ENCODE results near the gene SNED1. TPM values are rescaled to one million over a fixed set of nuclear protein-coding genes. Genes with fewer than 3 reads are reported as not detected.

SNED1 gene
- total and polyA plus RNA-seq, 8 donors: 2.0 to 106 (median 16.0) TPM

- intact Hi-C loops (cut with DNase I; ENCODE audit: low total_unique reads): no loop called here
- Histone ChIP-seq H3K27me3 (no peaks in the 10 kb centered on the region), H3K27ac (no peak overlapping the region), H3K4me1 (no peaks in the 10 kb centered on the region), H3K4me3 (no peak overlapping the region), H3K9me3 (no peaks in the 10 kb centered on the region), H3K36me3 (peaks cover 2 to 55% (median 44%) of the 10 kb centered on the region in 4 donors)
- no peak for DNase-seq
- TF ChIP-seq CTCF (IDR thresholded peaks at IDR 0.05): no peak
- 95 to 97% (median 96%) methylated on average over 14 of the region's 14 CpGs for WGBS, 5 donors
Observed at GRCh38 chr2:241141214-241141770, 142.9 kb downstream of the SNED1 start.

- Histone ChIP-seq H3K4me3 (no peak overlapping the region), H3K9me3 (no peaks in the 10 kb centered on the region), H3K4me1 (no peaks in the 10 kb centered on the region), H3K36me3 (peaks cover 2 to 48% (median 36%) of the 10 kb centered on the region in 4 donors), H3K27me3 (no peaks in the 10 kb centered on the region), H3K27ac (no peak overlapping the region)
- intact Hi-C loops (cut with DNase I; ENCODE audit: low total_unique reads): no loop called here
- TF ChIP-seq EP300 (IDR thresholded peaks at IDR 0.05) (no peak), CTCF (IDR thresholded peaks at IDR 0.05) (no peak), POLR2A (IDR thresholded peaks at IDR 0.05) (no peak), POLR2AphosphoS5 (IDR thresholded peaks at IDR 0.05) (no peak)
- WGBS, 5 donors: 91 to 99% (median 96%) methylated on average over 6 of the region's 6 CpGs
- DNase-seq: no peak
Observed at GRCh38 chr2:241142063-241142462, 143.6 kb downstream of the SNED1 start.

- H3K36me3 ChIP-seq: peaks cover 2 to 42% (median 31%) of the 10 kb centered on the region in 4 donors
- no peak overlapping the region for H3K4me3 ChIP-seq
- DNase-seq: no peak
- H3K4me1 ChIP-seq: no peaks in the 10 kb centered on the region
- H3K27ac ChIP-seq: no peak overlapping the region
- no peaks in the 10 kb centered on the region for H3K9me3 ChIP-seq
- no peaks in the 10 kb centered on the region for H3K27me3 ChIP-seq
- 87 to 93% (median 88%) methylated on average over 9 of the region's 9 CpGs for WGBS, 5 donors
- intact Hi-C loops (cut with DNase I; ENCODE audit: low total_unique reads): no loop called here
- TF ChIP-seq POLR2AphosphoS5 (IDR thresholded peaks at IDR 0.05) (no peak), POLR2A (IDR thresholded peaks at IDR 0.05) (no peak), CTCF (IDR thresholded peaks at IDR 0.05) (no peak)
Observed at GRCh38 chr2:241142593-241142992, 144.2 kb downstream of the SNED1 start.

Small RNAs within 50 kb of the gene (small RNA-seq; reads per million reads assigned to genes)
- 0 reads per million in 4 donors for gene AC005237.2

Other genes starting within 250 kb of the SNED1 start
- 10 to 100 TPM in 1 of 5 donors, 1 to 10 TPM in 3, under 1 TPM in 1; 0.29 to 12.5 (median 3.9) TPM for gene KIF1A, start 178.4 kb upstream of the SNED1 start, total RNA-seq
- gene KIF1A, start 178.4 kb upstream of the SNED1 start, polyA plus RNA-seq: 1 to 10 TPM in 1 of 3 donors, under 1 TPM in 2; 0.15 to 4.9 (median 0.63) TPM
- not detected for gene AGXT, start 129.8 kb upstream of the SNED1 start, total RNA-seq
- not detected for gene AGXT, start 129.8 kb upstream of the SNED1 start, polyA plus RNA-seq
- 1 to 10 TPM in 1 of 5 donors, under 1 TPM in 2, not detected in 2; 0.45 to 4.9 (median 0.55) TPM for gene MAB21L4, start 102.5 kb upstream of the SNED1 start, total RNA-seq
- gene MAB21L4, start 102.5 kb upstream of the SNED1 start, polyA plus RNA-seq: 10 to 100 TPM in 1 of 3 donors, 1 to 10 TPM in 2; 6.0 to 48.9 (median 9.1) TPM
- gene CROCC2, start 92.3 kb upstream of the SNED1 start, total RNA-seq: 1 to 10 TPM in 1 of 5 donors, not detected in 4; 4.9 TPM
- under 1 TPM in 1 of 3 donors, not detected in 2; 0.03 TPM for gene CROCC2, start 92.3 kb upstream of the SNED1 start, polyA plus RNA-seq
- 10 to 100 TPM in 4 of 5 donors, 1 to 10 TPM in 1; 3.2 to 85.7 (median 40.9) TPM for gene MTERF4, start 103.7 kb downstream of the SNED1 start, total RNA-seq
- gene MTERF4, start 103.7 kb downstream of the SNED1 start, polyA plus RNA-seq: 10 to 100 TPM; 19.4 to 28.6 (median 24.3) TPM
- 10 to 100 TPM in 3 of 5 donors, 1 to 10 TPM in 1, under 1 TPM in 1; 0.58 to 56.7 (median 10.5) TPM for gene PASK, start 150.9 kb downstream of the SNED1 start, total RNA-seq
- gene PASK, start 150.9 kb downstream of the SNED1 start, polyA plus RNA-seq: 1 to 10 TPM; 1.3 to 6.5 (median 4.0) TPM
- gene PPP1R7, start 151.8 kb downstream of the SNED1 start, total RNA-seq: 100 to 1,000 TPM in 1 of 5 donors, 10 to 100 TPM in 4; 22.8 to 126 (median 40.9) TPM
- gene PPP1R7, start 151.8 kb downstream of the SNED1 start, polyA plus RNA-seq: 10 to 100 TPM; 61.2 to 99.4 (median 61.4) TPM
- gene ANO7, start 190.1 kb downstream of the SNED1 start, total RNA-seq: 100 to 1,000 TPM in 1 of 5 donors, 10 to 100 TPM in 2, 1 to 10 TPM in 2; 4.6 to 138 (median 61.3) TPM
- gene ANO7, start 190.1 kb downstream of the SNED1 start, polyA plus RNA-seq: 1 to 10 TPM in 2 of 3 donors, under 1 TPM in 1; 0.48 to 2.0 (median 2.0) TPM